Fibroblast of peridontal ligament (primary cell): ENCODE data around the gene TUBG2.
"Not testable (repeated sequence)": the region's sequence is repeated elsewhere in the genome, so short reads cannot be mapped to it uniquely, and the experiment has no call there.

Experiments
- DNase-seq: peaks from one replicate; pipeline ENCODE4 v3.0.0-alpha.2; 2010; ENCODE audit errors: extremely low read depth

TUBG2 gene

DNA sequence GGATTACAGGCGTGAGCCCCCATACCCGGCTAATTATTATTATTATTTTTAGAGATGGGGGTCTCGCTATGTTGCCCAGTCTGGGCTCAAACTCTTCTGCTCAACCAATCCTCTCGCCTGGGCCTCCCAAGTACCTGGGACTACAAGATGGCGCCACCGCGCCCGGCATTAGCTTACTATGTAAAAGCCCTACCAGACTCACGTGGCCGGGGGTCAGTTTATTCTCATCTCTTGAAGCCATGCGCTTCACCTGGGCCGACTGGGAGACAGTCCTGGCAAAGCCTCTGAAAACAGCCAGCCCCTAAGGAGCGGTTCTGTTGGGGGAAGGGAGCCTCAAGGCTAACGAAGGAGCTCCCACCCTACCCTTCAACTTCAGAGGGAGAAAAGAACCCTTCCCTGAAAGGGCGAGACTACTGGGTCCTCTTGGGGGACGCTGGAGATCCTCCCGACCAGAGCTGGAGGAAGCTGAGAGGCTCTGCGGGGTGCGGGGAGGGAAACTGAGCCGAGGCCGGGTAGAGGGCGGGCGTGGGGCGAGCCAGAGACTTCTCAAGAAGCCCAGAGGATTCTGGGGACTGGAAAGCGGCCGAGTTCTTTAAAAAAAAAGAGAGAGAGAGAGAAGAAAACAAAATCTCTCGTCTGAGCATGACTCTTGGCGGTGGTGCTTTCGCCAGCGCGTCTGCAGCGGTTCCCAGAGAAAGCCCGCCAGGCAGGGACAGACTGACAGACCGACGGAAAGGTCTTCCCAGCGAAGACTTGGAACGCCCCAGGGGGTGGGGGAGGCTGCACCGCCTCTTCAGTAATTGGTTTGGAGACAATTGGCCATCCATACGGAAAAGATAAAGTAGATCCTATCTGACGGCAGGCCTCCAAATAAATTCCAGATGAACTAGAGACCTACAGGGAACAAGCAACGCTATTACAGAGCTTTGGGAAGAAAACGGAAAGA lies 5.6 kb upstream of the TUBG2 start:
- peak; percentile 86 for DNase-seq

DNA sequence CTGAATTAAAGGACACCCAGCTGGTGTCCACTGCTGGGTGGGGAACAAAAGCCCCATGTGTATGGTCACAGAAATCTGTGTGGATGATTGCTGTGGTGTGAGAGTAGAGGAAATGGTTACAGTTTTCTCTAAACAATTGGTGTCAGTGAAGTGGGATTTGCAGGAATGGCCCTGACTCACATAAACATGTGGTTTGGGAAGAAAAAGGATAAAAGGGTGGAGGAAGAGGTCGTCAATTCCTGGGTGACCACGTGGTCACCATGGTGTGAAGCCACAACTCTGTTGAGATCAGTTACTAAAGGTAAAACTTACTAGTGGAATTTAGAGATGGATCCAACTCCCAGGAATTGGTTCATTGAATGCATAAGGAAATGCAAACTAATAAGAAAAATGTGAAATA lies 3.6 kb upstream of the TUBG2 start:
- peak; percentile 82 for DNase-seq

GRCh38 chr17:42657824-42658588 lies 1.1 kb upstream of the TUBG2 start:
- no peak for DNase-seq

DNA sequence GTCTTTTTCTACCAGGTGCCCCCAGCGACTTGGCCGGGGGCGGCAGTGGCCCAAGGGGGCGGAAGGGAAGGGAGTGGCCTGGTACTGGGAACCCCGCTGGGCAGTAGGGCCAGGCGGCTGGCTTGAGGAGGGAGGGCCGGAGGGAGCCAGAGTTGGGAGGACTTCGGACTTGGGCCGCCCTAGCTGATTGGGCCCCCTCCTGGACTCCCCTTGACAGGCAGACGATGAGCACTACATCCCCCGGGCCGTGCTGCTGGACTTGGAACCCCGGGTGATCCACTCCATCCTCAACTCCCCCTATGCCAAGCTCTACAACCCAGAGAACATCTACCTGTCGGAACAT lies 819 bp downstream of the TUBG2 start:
- not testable (repeated sequence) for DNase-seq

GRCh38 chr17:42660692-42661345 lies 1.7 kb downstream of the TUBG2 start:
- DNase-seq, result no peak

DNA sequence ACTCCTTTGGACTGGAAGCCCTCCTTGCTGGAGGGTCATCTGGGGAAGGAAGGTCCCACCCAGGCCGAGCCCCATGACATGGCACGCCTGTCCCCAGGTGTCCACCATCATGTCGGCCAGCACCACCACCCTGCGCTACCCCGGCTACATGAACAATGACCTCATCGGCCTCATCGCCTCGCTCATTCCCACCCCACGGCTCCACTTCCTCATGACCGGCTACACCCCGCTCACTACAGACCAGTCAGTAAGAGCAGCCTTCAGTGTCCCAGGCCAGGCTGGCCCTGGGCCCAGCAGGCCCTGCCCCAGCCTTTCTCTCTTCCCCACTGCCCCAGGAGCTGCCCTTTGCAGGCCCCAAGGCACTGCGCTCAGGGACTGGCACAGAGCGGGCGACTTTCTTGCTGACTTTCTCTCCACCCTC lies 6.5 kb downstream of the TUBG2 start:
- no peak for DNase-seq

- not testable (repeated sequence) for DNase-seq
Observed at GRCh38 chr17:42666126-42666525, 7.0 kb downstream of the TUBG2 start.

DNA sequence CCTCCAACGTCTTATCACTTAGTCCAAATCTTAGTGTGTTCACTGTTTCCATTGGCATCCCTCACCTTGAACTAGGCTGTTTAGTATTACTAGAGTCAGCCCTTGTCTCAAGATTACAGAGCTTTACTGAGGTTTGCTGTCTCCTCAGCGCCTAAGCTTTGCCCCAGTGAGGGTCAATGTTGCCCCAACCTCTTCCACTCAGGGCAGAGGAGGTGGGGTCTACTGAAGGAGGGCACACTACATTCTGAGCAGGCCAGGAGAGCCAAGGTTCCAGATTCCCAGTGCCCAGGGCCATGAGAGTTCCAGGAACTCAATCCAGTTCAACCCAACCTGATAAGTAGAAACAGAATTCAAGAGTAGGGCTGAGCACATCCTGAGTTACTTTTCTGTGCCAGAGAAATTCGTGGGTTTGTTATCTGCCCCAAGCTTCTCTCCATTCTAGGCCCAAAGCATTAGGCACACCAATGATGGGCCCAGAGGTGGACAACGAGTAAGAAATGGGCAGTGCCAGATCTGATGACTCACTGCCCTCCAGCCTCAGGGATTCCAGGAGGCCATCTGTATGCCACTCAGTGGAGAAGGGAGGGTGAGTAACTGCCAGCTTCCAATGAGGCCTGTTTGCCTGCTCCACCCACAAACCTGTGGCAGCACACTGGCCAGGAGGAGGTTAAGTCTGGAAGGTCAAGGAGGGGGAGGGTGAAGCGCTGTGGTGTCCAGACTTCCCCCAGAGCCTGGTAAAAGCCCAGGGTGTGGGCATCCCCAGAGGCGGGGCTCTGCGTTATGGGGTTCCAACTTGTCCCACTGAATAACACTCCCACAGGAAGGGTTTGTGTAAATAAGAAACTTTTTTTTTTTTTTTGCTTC lies 8.2 kb downstream of the TUBG2 start:
- DNase-seq, result peak; percentile 77

- DNase-seq, result no peak
Observed at GRCh38 chr17:42669705-42669976, 10.6 kb downstream of the TUBG2 start.

- no peak for DNase-seq
Observed at GRCh38 chr17:42669977-42670788, 11.1 kb downstream of the TUBG2 start.

- DNase-seq, result no peak
Observed at GRCh38 chr17:42670789-42671657, 11.9 kb downstream of the TUBG2 start.

- no peak for DNase-seq
Observed at GRCh38 chr17:42672038-42672437, 13.0 kb downstream of the TUBG2 start.

DNA sequence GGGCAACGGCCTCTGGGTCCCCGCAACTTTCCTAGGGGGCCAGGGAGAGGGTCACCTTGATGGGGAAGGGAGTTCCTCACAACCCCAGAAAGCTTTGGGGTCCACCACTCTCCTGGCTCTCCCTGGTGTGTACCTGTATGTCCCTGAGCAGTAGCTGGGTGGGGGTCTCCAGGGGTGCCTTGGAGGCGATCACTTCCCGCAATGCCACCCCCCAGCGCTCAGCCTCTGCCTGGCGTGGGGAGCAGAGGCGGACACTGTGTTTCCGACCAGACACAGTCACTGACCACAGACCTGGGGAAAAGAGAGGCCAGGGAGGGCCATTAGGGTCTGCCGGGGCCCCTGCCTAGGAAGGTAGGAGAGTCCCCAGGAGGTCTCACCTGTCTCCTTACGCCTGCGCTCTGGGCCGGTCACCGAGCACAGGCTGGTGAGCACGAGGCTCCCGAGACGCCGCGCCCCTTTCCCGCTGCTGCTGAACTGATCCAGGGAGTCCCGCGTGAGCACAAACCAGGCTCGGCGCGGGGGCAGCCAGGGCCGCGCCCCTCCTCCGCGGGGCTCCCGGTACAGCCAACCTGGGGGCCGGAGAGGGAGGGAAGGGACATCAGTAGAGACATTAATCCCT lies 14.3 kb downstream of the TUBG2 start:
- no peak for DNase-seq

DNA sequence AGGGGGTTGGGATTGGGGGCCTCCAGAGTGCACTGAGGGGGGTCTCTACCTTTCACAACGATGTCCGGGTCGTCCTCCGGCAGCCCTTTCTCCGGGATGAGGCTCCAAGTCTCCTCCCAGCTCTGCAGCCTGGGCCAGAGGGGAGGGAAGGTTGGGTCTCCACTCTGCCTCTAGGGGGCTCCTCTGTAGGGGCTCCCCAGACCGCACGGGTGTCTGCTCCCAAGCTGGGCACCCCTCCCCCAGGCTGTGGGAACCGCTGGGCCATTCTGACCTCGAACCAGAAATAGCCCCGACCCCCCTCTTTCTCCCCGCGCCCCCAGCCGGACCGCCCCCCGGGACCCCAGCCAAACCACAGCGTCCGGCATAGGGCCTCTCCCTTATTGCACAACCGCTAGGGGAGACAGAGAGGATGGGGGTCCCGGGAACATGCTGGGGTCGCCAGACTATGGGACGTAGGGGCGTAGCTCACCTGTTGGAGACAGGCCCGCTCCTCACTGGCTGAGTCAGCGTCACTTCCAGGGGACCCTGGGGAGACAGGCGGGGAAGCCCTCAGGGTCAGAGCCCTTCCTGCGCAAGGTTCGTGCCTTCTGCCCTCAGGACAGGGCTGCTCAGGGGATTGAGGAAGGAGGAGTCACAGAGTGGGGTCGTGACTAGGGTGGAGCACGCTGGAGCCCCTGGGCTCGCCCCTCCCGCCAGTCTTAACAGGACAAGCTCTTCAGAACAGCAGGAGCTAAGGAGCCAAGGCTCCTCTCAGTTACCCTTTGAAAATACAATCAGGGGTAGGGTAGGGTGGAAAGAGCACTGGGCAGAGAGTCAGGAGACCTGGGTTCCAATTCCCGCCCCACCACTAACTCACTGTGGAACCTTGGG lies 15.0 kb downstream of the TUBG2 start:
- DNase-seq, result no peak

GRCh38 chr17:42674755-42675347 lies 15.8 kb downstream of the TUBG2 start:
- no peak for DNase-seq

GRCh38 chr17:42675348-42675964 lies 16.4 kb downstream of the TUBG2 start:
- no peak for DNase-seq

DNA sequence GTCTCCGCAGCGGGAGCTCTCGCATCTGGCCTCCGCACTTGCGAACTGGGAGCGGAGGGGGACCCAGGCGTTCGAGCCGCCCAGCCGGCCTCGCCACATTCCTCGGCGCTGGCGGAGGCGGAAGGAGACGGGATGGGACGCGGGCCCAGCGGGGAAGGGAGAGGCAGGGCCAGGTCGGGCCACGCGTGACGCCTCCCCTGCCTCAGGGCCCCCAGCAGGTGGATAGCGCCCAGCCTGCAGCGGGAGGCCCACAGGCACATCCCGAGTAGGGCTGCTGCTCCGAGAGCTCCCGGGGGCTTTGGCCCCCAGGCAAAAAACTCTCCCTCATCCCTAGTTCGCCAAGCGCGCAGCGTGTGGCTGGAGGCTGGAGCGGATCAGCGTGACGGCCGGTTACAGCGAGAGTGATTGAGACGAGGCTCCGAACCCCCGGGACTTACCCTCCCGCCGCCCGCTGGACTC lies 16.9 kb downstream of the TUBG2 start:
- DNase-seq, result no peak
